GM12878 (cell line): ENCODE measurements around the gene KCNQ1. TPM values are rescaled to one million over a fixed set of nuclear protein-coding genes. Genes with fewer than 3 reads are reported as not detected.

Source experiments
- ATAC-seq: fragments of 200-7000 bp; cut with Tn5 transposase; 3 replicates; pipeline ENCODE4 v1.9.1; 2020; ENCODE audit warnings: mild to moderate bottlenecking, moderate library complexity
- BruUV-seq: library from RNA; stranded (reverse); fragments of 400-500 nt; replicated peaks from 2 replicates; lab custom pipeline; 2021; lab: Mats Ljungman, UMichigan
- CTCF ChIA-PET: fragments of 300-600 bp; sonication (Branson Sonifier 250); formaldehyde crosslinking; extraction: SDS; loops from one replicate; lab custom pipeline; 2021; ENCODE audit warnings: inconsistent platforms; lab: Yijun Ruan, JAX
- POLR2A ChIA-PET: fragments of 350-600 bp; formaldehyde crosslinking; extraction: SDS; loops from one replicate; lab custom pipeline; 2021; ENCODE audit warnings: inconsistent platforms; lab: Charles Lee
- RAD21 ChIA-PET: fragments of 300-600 bp; sonication (Branson Sonifier 250); formaldehyde crosslinking; loops from one replicate; lab custom pipeline; 2023; ENCODE audit warnings: antibody characterized with exemption; ENCODE audit not compliant: unreplicated experiment; lab: Charles Lee
- SMC1A ChIA-PET: fragments of 300-600 bp; sonication (Branson Sonifier 250); formaldehyde crosslinking; loops from one replicate; lab custom pipeline; 2023; ENCODE audit not compliant: unreplicated experiment, uncharacterized antibody; lab: Charles Lee
- DNase-seq: peaks from one replicate; pipeline ENCODE4 v3.0.0-alpha.2; 2011; ENCODE audit warnings: low read depth, low spot score
- FAIRE-seq: peaks from 3 replicates; lab custom pipeline; 2011; peaks lifted over from hg19 to GRCh38; lab: Jason Lieb, UNC
- H2AFZ ChIP-seq: 2 replicates; pipeline ENCODE4 v1.6.0; 2011; ENCODE audit warnings: low read depth, low read length, control low read depth; ENCODE audit not compliant: control insufficient read depth
- H3K27ac ChIP-seq: 2 replicates; pipeline ENCODE4 v1.5.1; 2011; ENCODE audit warnings: control low read depth; ENCODE audit not compliant: control insufficient read depth, insufficient read depth
- H3K27me3 ChIP-seq, 2 experiments: replicated peaks in 1 of 2; 2 replicates each; pipeline versions ENCODE4 v1.6.0 to v1.6.1; 2011; ENCODE audit warnings: low read length in 1 of 2; ENCODE audit not compliant: control insufficient read depth in 2 of 2, insufficient read depth in 2 of 2
- H3K36me3 ChIP-seq, 2 experiments: 2 replicates each; pipeline ENCODE4 v1.5.1; 2011; ENCODE audit warnings: low read length in 1 of 2; ENCODE audit not compliant: control insufficient read depth in 2 of 2, insufficient read depth in 2 of 2
- H3K4me1 ChIP-seq: 2 replicates; pipeline ENCODE4 v1.6.1; 2011; ENCODE audit warnings: mild to moderate bottlenecking, low read length, moderate library complexity, mixed read lengths; ENCODE audit not compliant: control insufficient read depth, insufficient read depth
- H3K4me2 ChIP-seq: 2 replicates; pipeline ENCODE4 v1.6.0; 2011; ENCODE audit warnings: control low read depth; ENCODE audit not compliant: control insufficient read depth, insufficient read depth
- H3K4me3 ChIP-seq: fragments of 200-600 bp; sonication (generic); 2 replicates; pipeline ENCODE4 v1.5.1; 2016
- H3K79me2 ChIP-seq: 2 replicates; pipeline ENCODE4 v1.6.0; 2011; ENCODE audit warnings: low read length; ENCODE audit not compliant: control insufficient read depth, insufficient read depth
- H3K9ac ChIP-seq: 2 replicates; pipeline ENCODE4 v1.8.0; 2011; ENCODE audit warnings: low read length, control low read depth, mixed read lengths; ENCODE audit not compliant: control insufficient read depth, insufficient read depth
- H3K9me3 ChIP-seq: replicated peaks from 3 replicates; pipeline ENCODE4 v1.5.1; 2011; ENCODE audit warnings: mild to moderate bottlenecking, low read length; ENCODE audit not compliant: control insufficient read depth, insufficient read depth
- H4K20me1 ChIP-seq: 2 replicates; pipeline ENCODE4 v1.6.0; 2011; ENCODE audit not compliant: control insufficient read depth, insufficient read depth
- BRCA1 ChIP-seq: IDR thresholded peaks from 2 replicates; pipeline ENCODE4 v1.6.1; 2011; ENCODE audit warnings: low read depth, low read length, improper control_type of control experiment
- RBBP5 ChIP-seq: fragments of 200-600 bp; sonication (generic); conservative IDR thresholded peaks from 2 replicates; pipeline ENCODE4 v1.6.1; 2016
- TBL1XR1 ChIP-seq: IDR thresholded peaks from 2 replicates; pipeline ENCODE4 v1.6.1; 2012; ENCODE audit warnings: low read depth, low read length, improper control_type of control experiment
- WGBS: methylation state at CpG from one replicate; pipeline ENCODE4 v1.1.6; 2016; ENCODE audit warnings: low lambda C conversion rate; ENCODE audit not compliant: insufficient replicate concordance, insufficient coverage; ENCODE audit errors: missing lambda C conversion rate; 5-methylcytosine and 5-hydroxymethylcytosine counted together
- in situ Hi-C: fragments of 300-500 bp; cut with MboI; formaldehyde crosslinking; loops from 9 replicates; pipeline ENCODE4 v1.14.3; 2018; ENCODE audit warnings: mixed read lengths
- intact Hi-C: fragments of 100-400 bp; cut with micrococcal nuclease; formaldehyde crosslinking; loops from one replicate; pipeline ENCODE4 v1.14.2; 2022; ENCODE audit not compliant: unreplicated experiment
- polyA plus RNA-seq, 11 experiments: library from polyadenylated mRNA; depleted of rRNA in 4 of 11; unstranded in 6 of 11; stranded (reverse) in 5 of 11; fragments of >200 nt; fragmentation: Nextera tagmentation in 4 of 11; fragmentation: Illumina TruSeq in 1 of 11; extraction: Ambion mirVana in 4 of 11; extraction: Trizol in 1 of 11; gene quantifications; 1 replicate in 1 of 11; 2 replicates in 10 of 11; pipeline versions ENCODE4 v1.2.1 to v1.2.3, GENCODE V29; 2011 to 2016; ENCODE audit warnings: inconsistent platforms in 2 of 11, missing spikeins in 2 of 11, low read depth in 1 of 11
- total RNA-seq, 4 experiments: library from RNA; depleted of rRNA in 3 of 4; stranded (reverse); fragments of >200 nt in 3 of 4; fragmentation: Illumina TruSeq in 1 of 4; extraction: Trizol in 1 of 4; gene quantifications; 2 replicates each; pipeline versions ENCODE4 v1.2.1 to v1.2.3, GENCODE V29; 2013 to 2021
- TF ChIP-seq, protein P1 (sequence below): fragments of 450-650 bp; formaldehyde crosslinking; IDR thresholded peaks from 2 replicates; pipeline ENCODE4 v1.4.0; 2022; ENCODE audit warnings: mild to moderate bottlenecking, moderate library complexity
- TF ChIP-seq, protein P2 (sequence below): fragments of 450-650 bp; IDR thresholded peaks from 2 replicates; pipeline ENCODE4 v1.6.1; 2017; ENCODE audit warnings: mild to moderate bottlenecking, low read depth, inconsistent platforms; ENCODE audit not compliant: poor library complexity, severe bottlenecking
- TF ChIP-seq, protein P3 (sequence below): fragments of 450-650 bp; IDR thresholded peaks from 2 replicates; pipeline ENCODE4 v1.6.1; 2018; ENCODE audit warnings: borderline replicate concordance, mild to moderate bottlenecking; ENCODE audit not compliant: partially characterized antibody
- TF ChIP-seq, protein P4 (sequence below): IDR thresholded peaks from 2 replicates; pipeline ENCODE4 v1.6.1; 2011; ENCODE audit warnings: mild to moderate bottlenecking, low read depth, low read length, moderate library complexity; ENCODE audit not compliant: insufficient replicate concordance
- TF ChIP-seq, protein P5 (sequence below): fragments of 450-650 bp; IDR thresholded peaks from 2 replicates; pipeline ENCODE4 v1.6.1; 2014; ENCODE audit warnings: mild to moderate bottlenecking

KCNQ1 gene
- total and polyA plus RNA-seq, 10 of the 15 experiments (the other 5 are each of a cell fraction or from before 2014, with no cell fraction given): 0.03 to 0.15 (median 0.12) TPM; not detected in 7

DNA sequence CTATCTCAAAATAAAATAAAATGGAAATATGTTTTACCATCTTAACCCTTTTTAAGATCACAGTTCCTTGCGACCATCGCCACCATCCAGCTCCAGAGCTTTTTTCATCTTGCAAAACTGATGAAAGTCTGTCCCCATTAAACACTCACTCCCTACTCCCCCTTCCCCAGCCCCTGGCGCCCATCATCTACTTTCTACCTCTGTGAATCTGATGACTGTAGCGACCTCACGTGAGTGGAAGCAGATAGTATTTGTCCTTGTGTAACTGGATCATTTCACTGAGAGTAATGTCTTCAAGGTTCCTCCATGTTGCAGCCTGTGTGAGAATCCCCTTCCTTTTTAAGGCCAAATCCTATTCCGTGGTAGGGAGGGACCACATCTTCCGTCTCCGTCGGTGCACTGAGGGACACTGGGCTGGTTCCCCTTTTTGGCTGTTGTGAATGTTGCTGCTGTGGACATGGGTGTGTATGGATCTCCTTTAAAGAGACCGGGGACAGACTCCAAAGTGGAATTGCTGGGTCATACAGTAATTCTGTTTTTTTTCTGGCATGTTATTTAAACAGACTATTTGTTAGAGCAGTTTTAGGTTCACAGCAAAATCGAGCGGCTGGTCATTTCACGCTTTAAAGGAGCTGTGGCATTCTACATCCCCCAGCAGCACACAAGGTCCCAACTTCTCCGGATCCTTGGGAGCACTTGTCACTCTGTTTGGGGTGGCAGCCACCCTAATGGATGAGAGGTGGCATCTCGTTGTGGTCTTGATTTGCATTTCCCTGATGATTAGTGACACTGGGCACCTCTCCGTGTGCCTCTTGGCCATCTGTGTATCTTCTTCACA lies 120.0 kb downstream of the KCNQ1 start:
- FAIRE-seq (no peak), ATAC-seq (no peak), DNase-seq (no peak)
- H3K4me3 ChIP-seq: no peak overlapping the region
- TF ChIP-seq RBBP5: no peak
- TF ChIP-seq, protein P1, sequence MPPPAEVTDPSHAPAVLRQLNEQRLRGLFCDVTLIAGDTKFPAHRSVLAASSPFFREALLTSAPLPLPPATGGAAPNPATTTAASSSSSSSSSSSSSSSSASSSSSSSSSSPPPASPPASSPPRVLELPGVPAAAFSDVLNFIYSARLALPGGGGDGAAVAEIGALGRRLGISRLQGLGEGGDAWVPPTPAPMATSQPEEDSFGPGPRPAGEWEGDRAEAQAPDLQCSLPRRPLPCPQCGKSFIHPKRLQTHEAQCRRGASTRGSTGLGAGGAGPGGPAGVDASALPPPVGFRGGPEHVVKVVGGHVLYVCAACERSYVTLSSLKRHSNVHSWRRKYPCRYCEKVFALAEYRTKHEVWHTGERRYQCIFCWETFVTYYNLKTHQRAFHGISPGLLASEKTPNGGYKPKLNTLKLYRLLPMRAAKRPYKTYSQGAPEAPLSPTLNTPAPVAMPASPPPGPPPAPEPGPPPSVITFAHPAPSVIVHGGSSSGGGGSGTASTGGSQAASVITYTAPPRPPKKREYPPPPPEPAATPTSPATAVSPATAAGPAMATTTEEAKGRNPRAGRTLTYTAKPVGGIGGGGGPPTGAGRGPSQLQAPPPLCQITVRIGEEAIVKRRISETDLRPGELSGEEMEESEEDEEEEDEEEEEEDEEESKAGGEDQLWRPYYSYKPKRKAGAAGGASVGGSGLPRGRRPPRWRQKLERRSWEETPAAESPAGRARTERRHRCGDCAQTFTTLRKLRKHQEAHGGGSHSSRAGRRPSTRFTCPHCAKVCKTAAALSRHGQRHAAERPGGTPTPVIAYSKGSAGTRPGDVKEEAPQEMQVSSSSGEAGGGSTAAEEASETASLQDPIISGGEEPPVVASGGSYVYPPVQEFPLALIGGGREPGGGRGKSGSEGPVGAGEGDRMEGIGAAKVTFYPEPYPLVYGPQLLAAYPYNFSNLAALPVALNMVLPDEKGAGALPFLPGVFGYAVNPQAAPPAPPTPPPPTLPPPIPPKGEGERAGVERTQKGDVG (CRISPR knock-in tag): no peak
- no peak for TF ChIP-seq BRCA1
- TF ChIP-seq, protein P2, sequence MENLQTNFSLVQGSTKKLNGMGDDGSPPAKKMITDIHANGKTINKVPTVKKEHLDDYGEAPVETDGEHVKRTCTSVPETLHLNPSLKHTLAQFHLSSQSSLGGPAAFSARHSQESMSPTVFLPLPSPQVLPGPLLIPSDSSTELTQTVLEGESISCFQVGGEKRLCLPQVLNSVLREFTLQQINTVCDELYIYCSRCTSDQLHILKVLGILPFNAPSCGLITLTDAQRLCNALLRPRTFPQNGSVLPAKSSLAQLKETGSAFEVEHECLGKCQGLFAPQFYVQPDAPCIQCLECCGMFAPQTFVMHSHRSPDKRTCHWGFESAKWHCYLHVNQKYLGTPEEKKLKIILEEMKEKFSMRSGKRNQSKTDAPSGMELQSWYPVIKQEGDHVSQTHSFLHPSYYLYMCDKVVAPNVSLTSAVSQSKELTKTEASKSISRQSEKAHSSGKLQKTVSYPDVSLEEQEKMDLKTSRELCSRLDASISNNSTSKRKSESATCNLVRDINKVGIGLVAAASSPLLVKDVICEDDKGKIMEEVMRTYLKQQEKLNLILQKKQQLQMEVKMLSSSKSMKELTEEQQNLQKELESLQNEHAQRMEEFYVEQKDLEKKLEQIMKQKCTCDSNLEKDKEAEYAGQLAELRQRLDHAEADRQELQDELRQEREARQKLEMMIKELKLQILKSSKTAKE: no peak
- TF ChIP-seq, protein P3, sequence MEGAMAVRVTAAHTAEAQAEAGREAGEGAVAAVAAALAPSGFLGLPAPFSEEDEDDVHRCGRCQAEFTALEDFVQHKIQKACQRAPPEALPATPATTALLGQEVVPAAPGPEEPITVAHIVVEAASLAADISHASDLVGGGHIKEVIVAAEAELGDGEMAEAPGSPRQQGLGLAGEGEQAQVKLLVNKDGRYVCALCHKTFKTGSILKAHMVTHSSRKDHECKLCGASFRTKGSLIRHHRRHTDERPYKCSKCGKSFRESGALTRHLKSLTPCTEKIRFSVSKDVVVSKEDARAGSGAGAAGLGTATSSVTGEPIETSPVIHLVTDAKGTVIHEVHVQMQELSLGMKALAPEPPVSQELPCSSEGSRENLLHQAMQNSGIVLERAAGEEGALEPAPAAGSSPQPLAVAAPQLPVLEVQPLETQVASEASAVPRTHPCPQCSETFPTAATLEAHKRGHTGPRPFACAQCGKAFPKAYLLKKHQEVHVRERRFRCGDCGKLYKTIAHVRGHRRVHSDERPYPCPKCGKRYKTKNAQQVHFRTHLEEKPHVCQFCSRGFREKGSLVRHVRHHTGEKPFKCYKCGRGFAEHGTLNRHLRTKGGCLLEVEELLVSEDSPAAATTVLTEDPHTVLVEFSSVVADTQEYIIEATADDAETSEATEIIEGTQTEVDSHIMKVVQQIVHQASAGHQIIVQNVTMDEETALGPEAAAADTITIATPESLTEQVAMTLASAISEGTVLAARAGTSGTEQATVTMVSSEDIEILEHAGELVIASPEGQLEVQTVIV: no peak
- TF ChIP-seq TBL1XR1: no peak
- TF ChIP-seq, protein P4, sequence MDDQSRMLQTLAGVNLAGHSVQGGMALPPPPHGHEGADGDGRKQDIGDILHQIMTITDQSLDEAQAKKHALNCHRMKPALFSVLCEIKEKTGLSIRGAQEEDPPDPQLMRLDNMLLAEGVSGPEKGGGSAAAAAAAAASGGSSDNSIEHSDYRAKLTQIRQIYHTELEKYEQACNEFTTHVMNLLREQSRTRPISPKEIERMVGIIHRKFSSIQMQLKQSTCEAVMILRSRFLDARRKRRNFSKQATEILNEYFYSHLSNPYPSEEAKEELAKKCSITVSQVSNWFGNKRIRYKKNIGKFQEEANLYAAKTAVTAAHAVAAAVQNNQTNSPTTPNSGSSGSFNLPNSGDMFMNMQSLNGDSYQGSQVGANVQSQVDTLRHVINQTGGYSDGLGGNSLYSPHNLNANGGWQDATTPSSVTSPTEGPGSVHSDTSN: no peak
- TF ChIP-seq, protein P5, sequence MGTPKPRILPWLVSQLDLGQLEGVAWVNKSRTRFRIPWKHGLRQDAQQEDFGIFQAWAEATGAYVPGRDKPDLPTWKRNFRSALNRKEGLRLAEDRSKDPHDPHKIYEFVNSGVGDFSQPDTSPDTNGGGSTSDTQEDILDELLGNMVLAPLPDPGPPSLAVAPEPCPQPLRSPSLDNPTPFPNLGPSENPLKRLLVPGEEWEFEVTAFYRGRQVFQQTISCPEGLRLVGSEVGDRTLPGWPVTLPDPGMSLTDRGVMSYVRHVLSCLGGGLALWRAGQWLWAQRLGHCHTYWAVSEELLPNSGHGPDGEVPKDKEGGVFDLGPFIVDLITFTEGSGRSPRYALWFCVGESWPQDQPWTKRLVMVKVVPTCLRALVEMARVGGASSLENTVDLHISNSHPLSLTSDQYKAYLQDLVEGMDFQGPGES: no peak
- BruUV-seq: no TSS peak
- H3K9ac ChIP-seq: no peak overlapping the region
- H3K4me2 ChIP-seq: no peak overlapping the region
- H3K27me3 ChIP-seq: no peaks in the 10 kb centered on the region
- no peak overlapping the region for H2AFZ ChIP-seq
- H3K36me3 ChIP-seq: no peaks in the 10 kb centered on the region
- no peak overlapping the region for H3K27ac ChIP-seq
- H3K4me1 ChIP-seq: no peaks in the 10 kb centered on the region
- in situ Hi-C loops (no loop called here), intact Hi-C loops (no loop called here)
- CTCF ChIA-PET: no interaction called here
- H4K20me1 ChIP-seq: no peaks in the 10 kb centered on the region
- RAD21 ChIA-PET: no interaction called here
- no peaks in the 10 kb centered on the region for H3K79me2 ChIP-seq
- whole genome bisulfite sequencing: 53% methylated on average over 16 of the region's 16 CpGs
- SMC1A ChIA-PET: no interaction called here
- no peaks in the 10 kb centered on the region for H3K9me3 ChIP-seq
- POLR2A ChIA-PET: no interaction called here
